Activated CD4-positive, alpha-beta T cell treated with anti-CD3 and anti-CD28 coated beads, Interleukin-10, Interleukin-2, amounts not matched to agents 100 ng/mL and 50 ng/mL, durations not matched to agents 16 hours and 8 hours (primary cell): ENCODE measurements around the gene UBQLNL.

Experiments
- DNase-seq: peaks from one replicate; pipeline ENCODE4 v3.0.0-alpha.2; 2020

Gene UBQLNL

GRCh38 chr11:5507177-5507932, 9.1 kb downstream of the UBQLNL start:
- DNase-seq = no peak

GRCh38 chr11:5505363-5506048, 11.0 kb downstream of the UBQLNL start:
- no peak for DNase-seq

GRCh38 chr11:5504403-5504921, 12.0 kb downstream of the UBQLNL start:
- DNase-seq = no peak

- DNase-seq = no peak
Measured at GRCh38 chr11:5500393-5500801, 16.1 kb downstream of the UBQLNL start.

GRCh38 chr11:5499671-5500070, 16.8 kb downstream of the UBQLNL start:
- DNase-seq = no peak

- no peak for DNase-seq
Measured at GRCh38 chr11:5489576-5490357, 26.7 kb downstream of the UBQLNL start.

- DNase-seq = no peak
Measured at GRCh38 chr11:5488798-5489399, 27.6 kb downstream of the UBQLNL start.

- no peak for DNase-seq
Measured at GRCh38 chr11:5488385-5488784, 28.1 kb downstream of the UBQLNL start, which contains the start of gene OR52D1. OR52D1 (plus strand) TSS chr11:5488685; CDS start chr11:5488707, 22 bp downstream.

- DNase-seq = no peak
Measured at GRCh38 chr11:5486421-5486820, 30.1 kb downstream of the UBQLNL start.

GRCh38 chr11:5486003-5486402, 30.5 kb downstream of the UBQLNL start:
- no peak for DNase-seq

GRCh38 chr11:5476186-5476819, 40.2 kb downstream of the UBQLNL start:
- DNase-seq = peak; percentile 48

- no peak for DNase-seq
Measured at GRCh38 chr11:5473921-5474320, 42.6 kb downstream of the UBQLNL start.

- DNase-seq = no peak
Measured at GRCh38 chr11:5467527-5467926, 49.0 kb downstream of the UBQLNL start.
